Mucosa of stomach (tissue), 1 donor: ENCODE results near the gene FAM117A.
A peak's percentile ranks its signal among the peaks of the same experiment; 100 is the strongest.

ENCODE experiments used
- H3K27me3 ChIP-seq: one replicate; pipeline ENCODE4 v1.7.0; 2013; ENCODE audit warnings: mild to moderate bottlenecking, low read length; ENCODE audit not compliant: control insufficient read depth, insufficient read depth
- H3K36me3 ChIP-seq: one replicate; pipeline ENCODE4 v1.7.0; 2013; ENCODE audit warnings: low read length; ENCODE audit not compliant: control insufficient read depth, insufficient read depth
- H3K4me1 ChIP-seq: one replicate; pipeline ENCODE4 v1.7.0; 2013; ENCODE audit warnings: mild to moderate bottlenecking, low read length; ENCODE audit not compliant: control insufficient read depth, insufficient read depth
- H3K4me3 ChIP-seq: one replicate; pipeline ENCODE4 v1.7.0; 2013; ENCODE audit warnings: low read length
- H3K9ac ChIP-seq: one replicate; pipeline ENCODE4 v1.7.0; 2013; ENCODE audit warnings: mild to moderate bottlenecking, low read length, moderate library complexity
- H3K9me3 ChIP-seq: one replicate; pipeline ENCODE4 v1.7.0; 2013; ENCODE audit warnings: mild to moderate bottlenecking, low read length, moderate library complexity; ENCODE audit not compliant: control insufficient read depth
- donor health status: Pancreatic carcinoma.

The FAM117A gene

GRCh38 chr17:49783071-49783715 lies 19.3 kb upstream of the FAM117A start:
- H3K9ac ChIP-seq, result no peak overlapping the region
- no peaks in the 10 kb centered on the region for H3K27me3 ChIP-seq
- H3K9me3 ChIP-seq, result no peaks in the 10 kb centered on the region
- peaks cover 7% of the 10 kb centered on the region for H3K4me1 ChIP-seq
- no peaks in the 10 kb centered on the region for H3K36me3 ChIP-seq
- no peak overlapping the region for H3K4me3 ChIP-seq

- Histone ChIP-seq H3K9me3 (no peaks in the 10 kb centered on the region), H3K4me3 (no peak overlapping the region), H3K4me1 (peaks cover 4% of the 10 kb centered on the region), H3K27me3 (no peaks in the 10 kb centered on the region), H3K36me3 (no peaks in the 10 kb centered on the region), H3K9ac (no peak overlapping the region)
Measured at GRCh38 chr17:49779739-49780231, 15.9 kb upstream of the FAM117A start.

GRCh38 chr17:49779156-49779738 lies 15.3 kb upstream of the FAM117A start:
- H3K27me3 ChIP-seq, result no peaks in the 10 kb centered on the region
- H3K4me1 ChIP-seq, result peaks cover 4% of the 10 kb centered on the region

GRCh38 chr17:49777563-49777962 lies 13.6 kb upstream of the FAM117A start:
- no peak overlapping the region for H3K9ac ChIP-seq
- H3K36me3 ChIP-seq, result no peaks in the 10 kb centered on the region
- H3K4me3 ChIP-seq, result no peak overlapping the region
- peaks cover 4% of the 10 kb centered on the region for H3K4me1 ChIP-seq
- H3K9me3 ChIP-seq, result no peaks in the 10 kb centered on the region
- H3K27me3 ChIP-seq, result no peaks in the 10 kb centered on the region

More at GRCh38 chr17:49779156-49779738, 15.3 kb upstream of the FAM117A start:
- Histone ChIP-seq H3K4me3 (no peak overlapping the region), H3K9ac (no peak overlapping the region), H3K9me3 (no peaks in the 10 kb centered on the region), H3K36me3 (no peaks in the 10 kb centered on the region)

- H3K9me3 ChIP-seq, result no peaks in the 10 kb centered on the region
- no peaks in the 10 kb centered on the region for H3K36me3 ChIP-seq
- H3K4me1 ChIP-seq, result peaks cover 4% of the 10 kb centered on the region
- no peak overlapping the region for H3K4me3 ChIP-seq
- H3K9ac ChIP-seq, result no peak overlapping the region
- no peaks in the 10 kb centered on the region for H3K27me3 ChIP-seq
Measured at GRCh38 chr17:49776551-49777300, 12.8 kb upstream of the FAM117A start.

GRCh38 chr17:49775546-49776260 lies 11.8 kb upstream of the FAM117A start:
- H3K9me3 ChIP-seq, result no peaks in the 10 kb centered on the region
- no peaks in the 10 kb centered on the region for H3K36me3 ChIP-seq
- H3K27me3 ChIP-seq, result no peaks in the 10 kb centered on the region
- H3K4me3 ChIP-seq, result no peak overlapping the region
- no peak overlapping the region for H3K9ac ChIP-seq
- H3K4me1 ChIP-seq, result peaks cover 4% of the 10 kb centered on the region

- H3K4me3 ChIP-seq, result no peak overlapping the region
- H3K4me1 ChIP-seq, result peaks cover 11% of the 10 kb centered on the region
- no peak overlapping the region for H3K9ac ChIP-seq
- H3K27me3 ChIP-seq, result no peaks in the 10 kb centered on the region
- H3K9me3 ChIP-seq, result no peaks in the 10 kb centered on the region
- H3K36me3 ChIP-seq, result no peaks in the 10 kb centered on the region
Measured at GRCh38 chr17:49766918-49767530, 3.1 kb upstream of the FAM117A start.

- Histone ChIP-seq H3K4me3 (peak overlapping the region; percentile 27), H3K4me1 (peaks cover 18% of the 10 kb centered on the region), H3K36me3 (no peaks in the 10 kb centered on the region), H3K27me3 (no peaks in the 10 kb centered on the region), H3K9ac (no peak overlapping the region), H3K9me3 (no peaks in the 10 kb centered on the region)
Measured at GRCh38 chr17:49764559-49765180, 739 bp upstream of the FAM117A start.

GRCh38 chr17:49762151-49762941 lies 1.6 kb downstream of the FAM117A start:
- Histone ChIP-seq H3K36me3 (no peaks in the 10 kb centered on the region), H3K4me3 (peak overlapping the region; percentile 58), H3K4me1 (peaks cover 18% of the 10 kb centered on the region), H3K27me3 (no peaks in the 10 kb centered on the region), H3K9me3 (no peaks in the 10 kb centered on the region), H3K9ac (no peak overlapping the region)

- Histone ChIP-seq H3K4me1 (peaks cover 18% of the 10 kb centered on the region), H3K27me3 (no peaks in the 10 kb centered on the region), H3K4me3 (no peak overlapping the region), H3K36me3 (no peaks in the 10 kb centered on the region), H3K9me3 (no peaks in the 10 kb centered on the region), H3K9ac (no peak overlapping the region)
Measured at GRCh38 chr17:49760932-49761558, 2.9 kb downstream of the FAM117A start.
